Measurements from ENCODE around the gene DHTKD1.

The DHTKD1 gene

GRCh38 chr10:12144538-12144937 lies 75.8 kb downstream of the DHTKD1 start:
- H3K4me3 ChIP-seq (ENCODE audit: low read depth, low read length), result no peak overlapping the region
- H3K9me3 ChIP-seq, result no peaks in the 10 kb centered on the region
- TF ChIP-seq CTCF (IDR thresholded peaks at IDR 0.05; ENCODE audit: low read depth, low read length), result no peak
- H3K4me1 ChIP-seq, result no peaks in the 10 kb centered on the region
- no peaks in the 10 kb centered on the region for H3K36me3 ChIP-seq
- DNase-seq, result no peak
- no peaks in the 10 kb centered on the region for H3K27me3 ChIP-seq

GRCh38 chr10:12150163-12150562 lies 81.4 kb downstream of the DHTKD1 start:
- TF ChIP-seq CTCF (IDR thresholded peaks at IDR 0.05; ENCODE audit: low read depth, low read length), result no peak
- H3K4me3 ChIP-seq (ENCODE audit: low read depth, low read length), result no peak overlapping the region

DNA sequence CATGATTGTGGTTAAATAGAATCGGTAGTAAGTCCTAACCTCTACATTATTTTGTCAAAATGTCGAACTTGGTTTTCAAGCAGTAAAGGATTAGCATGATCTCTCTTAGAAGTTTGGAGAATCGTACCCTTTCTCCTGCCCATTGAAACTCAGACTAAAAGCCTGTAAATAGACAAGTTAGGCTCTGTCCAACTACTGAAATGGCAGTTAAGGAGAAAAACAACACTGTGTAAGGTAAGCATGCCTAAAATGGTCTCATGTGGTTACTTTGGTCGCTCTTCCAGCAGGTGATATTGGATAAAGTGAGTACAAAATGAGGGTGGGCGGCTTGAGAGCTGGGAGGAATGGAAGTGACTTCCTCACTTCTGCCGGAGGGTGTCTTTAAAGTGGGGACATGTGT lies 85.8 kb downstream of the DHTKD1 start:
- Histone ChIP-seq H3K9me3 (no peaks in the 10 kb centered on the region), H3K4me3 (ENCODE audit: low read depth, low read length) (no peak overlapping the region), H3K4me1 (no peaks in the 10 kb centered on the region), H3K27me3 (no peaks in the 10 kb centered on the region), H3K36me3 (no peaks in the 10 kb centered on the region)
- DNase-seq, result no peak
- no peak for TF ChIP-seq CTCF (IDR thresholded peaks at IDR 0.05; ENCODE audit: low read depth, low read length)

More at GRCh38 chr10:12150163-12150562, 81.4 kb downstream of the DHTKD1 start:
- H3K4me1 ChIP-seq, result no peaks in the 10 kb centered on the region
- H3K9me3 ChIP-seq, result no peaks in the 10 kb centered on the region
- H3K36me3 ChIP-seq, result no peaks in the 10 kb centered on the region
- no peaks in the 10 kb centered on the region for H3K27me3 ChIP-seq
- DNase-seq, result no peak

GRCh38 chr10:12156367-12157123 lies 87.8 kb downstream of the DHTKD1 start:
- H3K36me3 ChIP-seq, result no peaks in the 10 kb centered on the region
- no peak for TF ChIP-seq CTCF (IDR thresholded peaks at IDR 0.05; ENCODE audit: low read depth, low read length)

DNA sequence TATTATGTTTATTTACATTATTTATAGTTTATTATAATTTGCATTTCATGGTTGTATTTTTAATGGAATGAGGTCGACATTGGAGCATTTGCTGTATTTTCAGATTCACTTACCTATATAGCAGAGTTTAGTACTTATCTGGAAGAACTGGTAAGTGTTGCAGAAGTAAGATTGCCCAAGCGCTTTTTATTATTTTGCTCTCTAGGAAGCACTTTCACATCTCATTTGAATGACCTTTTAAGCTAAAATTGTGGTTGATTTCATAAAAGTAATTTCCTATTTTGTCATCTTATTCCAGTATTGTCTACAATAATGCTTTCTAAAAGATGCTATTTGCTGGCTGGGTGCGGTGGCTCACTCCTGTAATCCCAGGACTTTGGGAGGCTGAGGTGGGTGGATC lies 89.4 kb downstream of the DHTKD1 start:
- no peak for TF ChIP-seq CTCF (IDR thresholded peaks at IDR 0.05; ENCODE audit: low read depth, low read length)
- H3K4me1 ChIP-seq, result no peaks in the 10 kb centered on the region
- H3K36me3 ChIP-seq, result no peaks in the 10 kb centered on the region
- no peaks in the 10 kb centered on the region for H3K27me3 ChIP-seq
- no peak overlapping the region for H3K4me3 ChIP-seq (ENCODE audit: low read depth, low read length)
- H3K9me3 ChIP-seq, result no peaks in the 10 kb centered on the region
- no peak for DNase-seq

More at GRCh38 chr10:12156367-12157123, 87.8 kb downstream of the DHTKD1 start:
- DNase-seq, result no peak
- no peaks in the 10 kb centered on the region for H3K9me3 ChIP-seq
- no peaks in the 10 kb centered on the region for H3K4me1 ChIP-seq
- no peaks in the 10 kb centered on the region for H3K27me3 ChIP-seq
- no peak overlapping the region for H3K4me3 ChIP-seq (ENCODE audit: low read depth, low read length)

- Histone ChIP-seq H3K9me3 (no peaks in the 10 kb centered on the region), H3K27me3 (no peaks in the 10 kb centered on the region), H3K36me3 (no peaks in the 10 kb centered on the region; the same call in none of the 2 replicates), H3K4me3 (ENCODE audit: low read depth, low read length) (no peak overlapping the region), H3K4me1 (no peaks in the 10 kb centered on the region; the same call in 1 of the 2 replicates)
- DNase-seq, result no peak
- TF ChIP-seq CTCF (IDR thresholded peaks at IDR 0.05; ENCODE audit: low read depth, low read length), result no peak
Measured at GRCh38 chr10:12160664-12161063, 91.9 kb downstream of the DHTKD1 start.

Measured in BE2C (cell line).